Measurements from ENCODE around the gene STX2. TPM values are rescaled to one million over a fixed set of nuclear protein-coding genes. Genes with fewer than 3 reads are reported as not detected.
A peak's percentile ranks its signal among the peaks of the same experiment; 100 is the strongest.
"Not testable (repeated sequence)": the region's sequence is repeated elsewhere in the genome, so short reads cannot be mapped to it uniquely, and the experiment has no call there.

Gene STX2
- total and polyA plus RNA-seq, 4 donors: 15.8 to 31.5 (median 25.7) TPM

DNA sequence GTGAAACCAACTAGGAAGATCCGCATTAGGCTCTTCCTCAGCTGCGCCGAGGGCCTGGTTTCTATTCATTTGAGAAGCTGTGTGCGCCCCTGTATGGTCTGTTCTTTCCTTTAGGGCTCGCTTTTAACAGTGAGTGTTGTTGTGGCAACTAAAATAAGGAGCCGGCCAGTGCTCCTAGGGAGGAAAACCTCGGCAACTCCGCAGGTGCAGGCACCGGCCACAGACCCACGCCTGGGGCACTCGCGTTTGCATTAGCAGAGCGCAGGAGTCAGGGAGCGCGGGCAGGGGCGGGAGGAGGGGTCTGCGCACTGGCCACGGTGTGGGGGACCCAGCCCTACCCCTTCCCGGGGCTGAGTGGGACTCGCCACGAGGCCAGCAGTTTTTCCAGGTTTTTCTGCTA is 50.5 kb downstream of the STX2 start:
- peaks cover 0 to 2% of the 10 kb centered on the region in 2 donors for H3K36me3 ChIP-seq (ENCODE audit: control insufficient read depth in 1 of 2, insufficient read depth in 2 of 2, low read length in 1 of 2)
- WGBS, 2 donors: 79% methylated on average over 21 of the region's 21 CpGs
- ATAC-seq (ENCODE audit: low FRiP score): no peak
- H3K4me3 ChIP-seq (ENCODE audit: low read length in 2 of 2): no peak overlapping the region
- H3K27me3 ChIP-seq (ENCODE audit: control insufficient read depth in 1 of 2, insufficient read depth in 2 of 2, low read length in 1 of 2): no peaks in the 10 kb centered on the region
- no peaks in the 10 kb centered on the region for H3K9me3 ChIP-seq (ENCODE audit: control insufficient read depth, low read length)
- no peaks in the 10 kb centered on the region for H3K4me1 ChIP-seq (ENCODE audit: control insufficient read depth in 1 of 2, insufficient read depth in 2 of 2, low read length in 2 of 2)
- intact Hi-C loops (cut with DNase I): no loop called here
- H3K27ac ChIP-seq (ENCODE audit: low read depth in 1 of 2, low read length in 2 of 2): no peak overlapping the region
- no peak for DNase-seq

DNA sequence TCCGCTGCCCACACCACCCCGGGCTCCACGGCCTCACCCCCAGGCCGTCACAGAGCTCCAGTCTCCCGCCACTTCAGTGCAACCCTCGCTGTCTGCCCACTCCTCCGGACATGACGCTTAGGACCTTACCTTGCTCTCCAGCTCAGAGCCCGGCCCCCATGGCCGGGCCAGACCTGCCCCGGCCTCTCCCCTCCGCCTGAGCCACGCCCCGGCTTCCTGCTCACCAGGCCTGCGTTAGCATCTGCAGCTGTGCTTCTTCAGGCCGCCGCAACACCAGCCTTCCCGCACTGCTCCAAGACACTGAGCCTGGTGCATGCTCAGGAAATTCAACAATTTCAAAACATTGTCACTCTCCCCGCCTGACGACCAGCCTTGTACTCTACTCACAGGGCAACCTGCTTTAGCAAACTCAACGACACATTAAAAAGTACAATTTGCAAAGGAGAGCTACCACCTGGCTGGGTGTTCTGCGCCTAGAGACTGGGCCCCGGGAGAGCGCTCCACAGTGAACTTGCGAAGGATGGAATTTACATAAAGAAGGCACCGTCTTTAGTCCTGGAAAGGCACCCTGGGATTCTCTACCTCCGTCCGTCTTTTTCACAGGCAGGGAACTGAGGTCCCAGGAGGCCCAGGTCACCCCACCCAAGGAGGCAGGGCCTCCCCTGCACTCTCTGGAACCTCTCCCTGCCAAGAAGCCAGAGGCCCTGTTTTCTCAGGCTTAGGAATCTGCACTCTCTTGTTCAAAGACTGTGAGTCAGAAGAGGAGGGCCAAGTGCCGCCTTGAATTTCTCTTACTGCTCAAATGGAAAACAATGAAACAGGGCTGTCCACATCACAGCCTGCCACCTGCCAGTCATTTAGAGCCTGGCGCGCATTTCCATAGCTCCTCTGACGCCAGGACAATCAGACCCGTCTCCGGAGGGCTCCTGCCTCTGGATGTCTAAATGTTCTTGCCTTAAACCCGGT is 51.3 kb downstream of the STX2 start:
- no peak for DNase-seq
- no peak overlapping the region for H3K27ac ChIP-seq (ENCODE audit: low read depth in 1 of 2, low read length in 2 of 2)
- 80 to 82% methylated on average over 35 of the region's 35 CpGs for WGBS, 2 donors
- peak; percentile 11 for ATAC-seq (ENCODE audit: low FRiP score)
- intact Hi-C loops (cut with DNase I): no loop called here
- H3K27me3 ChIP-seq (ENCODE audit: control insufficient read depth in 1 of 2, insufficient read depth in 2 of 2, low read length in 1 of 2): no peaks in the 10 kb centered on the region
- H3K9me3 ChIP-seq (ENCODE audit: control insufficient read depth, low read length): no peaks in the 10 kb centered on the region
- peaks cover 0 to 2% of the 10 kb centered on the region in 2 donors for H3K36me3 ChIP-seq (ENCODE audit: control insufficient read depth in 1 of 2, insufficient read depth in 2 of 2, low read length in 1 of 2)
- no peaks in the 10 kb centered on the region for H3K4me1 ChIP-seq (ENCODE audit: control insufficient read depth in 1 of 2, insufficient read depth in 2 of 2, low read length in 2 of 2)
- H3K4me3 ChIP-seq (ENCODE audit: low read length in 2 of 2): no peak overlapping the region

DNA sequence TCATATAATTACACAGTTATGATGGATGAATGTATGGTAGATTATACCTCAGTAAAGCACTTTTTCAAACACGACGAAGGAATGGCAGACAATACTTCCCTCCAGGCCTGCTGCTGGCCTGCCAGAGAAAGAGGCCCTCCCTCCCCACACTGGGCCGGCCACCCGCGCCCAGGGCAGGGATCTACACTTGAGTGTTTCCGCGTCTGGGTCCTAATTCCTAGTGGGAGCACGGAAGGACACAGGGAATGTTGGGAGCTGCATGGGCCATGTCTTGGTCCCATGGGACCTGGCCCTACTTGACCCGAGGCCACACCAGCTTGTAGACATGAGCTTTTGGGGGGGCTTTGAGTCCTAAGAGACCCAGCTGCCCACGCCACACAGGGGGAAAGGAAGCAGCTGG is 52.0 kb downstream of the STX2 start:
- Histone ChIP-seq H3K9me3 (ENCODE audit: control insufficient read depth, low read length) (no peaks in the 10 kb centered on the region), H3K36me3 (ENCODE audit: control insufficient read depth in 1 of 2, insufficient read depth in 2 of 2, low read length in 1 of 2) (peaks cover 0 to 2% of the 10 kb centered on the region in 2 donors), H3K4me1 (ENCODE audit: control insufficient read depth in 1 of 2, insufficient read depth in 2 of 2, low read length in 2 of 2) (no peaks in the 10 kb centered on the region), H3K4me3 (ENCODE audit: low read length in 2 of 2) (no peak overlapping the region), H3K27me3 (ENCODE audit: control insufficient read depth in 1 of 2, insufficient read depth in 2 of 2, low read length in 1 of 2) (no peaks in the 10 kb centered on the region), H3K27ac (ENCODE audit: low read depth in 1 of 2, low read length in 2 of 2) (no peak overlapping the region)
- DNase-seq: no peak
- WGBS, 2 donors: 82 to 84% methylated on average over 10 of the region's 10 CpGs
- peak; percentile 22 for ATAC-seq (ENCODE audit: low FRiP score)
- intact Hi-C loops (cut with DNase I): no loop called here

DNA sequence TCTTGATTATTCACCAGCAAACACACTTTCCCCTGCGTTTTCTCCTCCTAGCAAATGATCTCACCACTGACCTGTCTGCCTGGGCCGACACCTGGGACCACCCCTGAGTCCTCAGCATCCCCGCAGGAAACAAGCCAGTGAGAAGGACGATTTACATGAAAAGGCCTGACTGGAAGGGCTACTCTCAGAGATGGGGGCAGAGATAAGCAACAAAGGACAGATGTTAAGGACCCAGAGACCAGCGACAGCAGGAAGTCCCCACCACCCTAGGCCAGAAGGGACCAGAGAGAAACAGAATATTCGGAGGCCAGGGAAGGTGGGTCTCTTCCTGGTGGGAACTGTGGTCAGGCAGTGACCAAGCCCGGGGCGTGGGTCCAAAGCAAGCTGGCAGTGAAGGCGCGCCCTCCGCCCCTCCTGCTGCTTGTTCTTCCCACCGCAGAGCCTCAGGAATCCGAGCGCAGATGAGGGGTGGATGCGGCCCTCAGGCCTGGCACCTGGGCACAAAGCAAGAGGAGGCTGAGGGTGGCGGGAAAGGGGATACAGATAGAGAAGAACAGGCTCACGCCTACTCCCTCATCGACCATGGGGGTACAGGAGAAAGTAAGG is 55.8 kb downstream of the STX2 start:
- H3K36me3 ChIP-seq (ENCODE audit: control insufficient read depth in 1 of 2, insufficient read depth in 2 of 2, low read length in 1 of 2): peaks cover 2 to 3% of the 10 kb centered on the region in 2 donors
- 58 to 76% methylated on average over 13 to 18 of the region's 18 CpGs for WGBS, 2 donors
- ATAC-seq (ENCODE audit: low FRiP score): no peak

DNA sequence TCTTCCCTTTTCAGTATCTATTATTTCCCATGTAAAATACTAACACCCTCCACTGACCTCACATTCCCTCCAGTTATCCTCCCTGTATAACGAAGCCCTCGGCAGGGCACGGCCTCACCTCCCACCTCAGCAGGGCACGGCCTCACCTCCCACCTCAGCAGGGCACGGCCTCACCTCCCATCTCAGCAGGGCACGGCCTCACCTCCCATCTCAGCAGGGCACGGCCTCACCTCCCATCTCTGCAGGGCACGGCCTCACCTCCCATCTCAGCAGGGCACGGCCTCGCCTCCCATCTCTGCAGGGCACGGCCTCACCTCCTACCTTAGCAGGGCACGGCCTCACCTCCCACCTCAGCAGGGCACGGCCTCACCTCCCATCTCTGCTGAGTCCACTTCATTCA is 56.8 kb downstream of the STX2 start:
- ATAC-seq (ENCODE audit: low FRiP score); H3K27me3 ChIP-seq (ENCODE audit: control insufficient read depth in 1 of 2, insufficient read depth in 2 of 2, low read length in 1 of 2); H3K36me3 ChIP-seq (ENCODE audit: control insufficient read depth in 1 of 2, insufficient read depth in 2 of 2, low read length in 1 of 2); H3K4me3 ChIP-seq (ENCODE audit: low read length in 2 of 2); H3K27ac ChIP-seq (ENCODE audit: low read depth in 1 of 2, low read length in 2 of 2); DNase-seq; H3K9me3 ChIP-seq (ENCODE audit: control insufficient read depth, low read length); intact Hi-C loops (cut with DNase I); H3K4me1 ChIP-seq (ENCODE audit: control insufficient read depth in 1 of 2, insufficient read depth in 2 of 2, low read length in 2 of 2): not testable (repeated sequence)
- WGBS, 2 donors: 86 to 89% methylated on average over 13 of the region's 13 CpGs

More for the DNA sequence above, 55.8 kb downstream of the STX2 start:
- Histone ChIP-seq H3K27me3 (ENCODE audit: control insufficient read depth in 1 of 2, insufficient read depth in 2 of 2, low read length in 1 of 2) (no peaks in the 10 kb centered on the region), H3K9me3 (ENCODE audit: control insufficient read depth, low read length) (no peaks in the 10 kb centered on the region), H3K4me1 (ENCODE audit: control insufficient read depth in 1 of 2, insufficient read depth in 2 of 2, low read length in 2 of 2) (no peaks in the 10 kb centered on the region), H3K4me3 (ENCODE audit: low read length in 2 of 2) (no peak overlapping the region), H3K27ac (ENCODE audit: low read depth in 1 of 2, low read length in 2 of 2) (no peak overlapping the region)
- no peak for DNase-seq
- intact Hi-C loops (cut with DNase I): no loop called here

DNA sequence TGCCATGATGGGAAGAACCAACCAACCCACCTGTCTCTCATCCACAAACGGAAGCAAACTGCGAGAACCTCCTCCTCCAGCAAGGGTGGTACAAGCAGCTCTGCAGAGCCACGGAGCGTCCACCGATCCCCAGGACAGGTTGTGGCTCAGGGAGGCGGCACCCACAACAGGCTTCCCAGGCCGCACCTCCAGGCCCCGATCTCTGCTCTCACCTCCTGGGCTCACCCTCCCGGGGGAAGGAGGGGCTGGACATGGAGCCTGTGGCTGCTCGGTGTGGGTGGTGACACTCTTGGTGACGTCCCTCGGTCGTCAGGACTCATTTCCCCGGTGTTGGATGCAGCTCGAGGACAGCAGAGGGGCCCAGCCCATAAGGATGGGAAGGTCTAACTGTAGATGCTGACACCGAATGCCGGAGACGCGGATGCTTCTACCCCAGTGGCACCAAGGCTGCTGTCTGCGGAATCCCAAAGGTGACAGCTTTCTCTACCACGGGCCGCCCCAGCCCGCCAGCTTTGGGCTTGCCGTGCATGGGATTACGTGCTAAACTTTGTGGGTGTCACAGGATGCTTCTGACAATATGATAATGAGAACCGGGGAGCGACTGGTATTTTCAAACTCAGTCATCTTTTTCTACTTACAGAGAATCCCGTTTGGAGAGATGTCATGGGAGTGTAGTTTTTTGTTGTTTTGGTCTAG is 58.0 kb downstream of the STX2 start:
- ATAC-seq (ENCODE audit: low FRiP score) (no peak), DNase-seq (no peak)
- Histone ChIP-seq H3K9me3 (ENCODE audit: control insufficient read depth, low read length) (no peaks in the 10 kb centered on the region), H3K4me1 (ENCODE audit: control insufficient read depth in 1 of 2, insufficient read depth in 2 of 2, low read length in 2 of 2) (no peaks in the 10 kb centered on the region), H3K36me3 (ENCODE audit: control insufficient read depth in 1 of 2, insufficient read depth in 2 of 2, low read length in 1 of 2) (peaks cover 2 to 3% of the 10 kb centered on the region in 2 donors), H3K4me3 (ENCODE audit: low read length in 2 of 2) (no peak overlapping the region), H3K27me3 (ENCODE audit: control insufficient read depth in 1 of 2, insufficient read depth in 2 of 2, low read length in 1 of 2) (no peaks in the 10 kb centered on the region), H3K27ac (ENCODE audit: low read depth in 1 of 2, low read length in 2 of 2) (no peak overlapping the region)
- intact Hi-C loops (cut with DNase I): no loop called here
- WGBS, 2 donors: 89 to 90% methylated on average over 28 of the region's 28 CpGs

DNA sequence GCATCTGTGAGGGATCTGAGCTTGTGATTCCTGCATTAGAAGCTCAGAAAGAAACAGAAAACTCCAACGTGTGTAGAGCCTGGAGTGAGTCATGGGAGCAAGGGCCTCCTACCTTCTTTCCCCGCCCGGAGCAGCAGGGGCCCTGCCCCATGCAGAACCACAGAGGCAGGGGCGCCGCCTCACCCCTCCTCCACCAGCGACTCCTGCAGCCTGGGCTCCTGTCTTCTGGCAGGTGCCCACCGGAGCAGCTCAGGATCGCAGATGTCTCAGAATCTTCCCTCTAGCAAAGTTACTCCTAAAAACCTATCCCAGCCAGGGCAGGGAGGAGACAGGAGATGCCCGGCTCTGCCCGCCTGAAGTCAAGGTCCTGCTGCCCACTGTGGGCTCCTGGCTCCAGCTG is 58.7 kb downstream of the STX2 start:
- Histone ChIP-seq H3K4me1 (ENCODE audit: control insufficient read depth in 1 of 2, insufficient read depth in 2 of 2, low read length in 2 of 2) (no peaks in the 10 kb centered on the region), H3K36me3 (ENCODE audit: control insufficient read depth in 1 of 2, insufficient read depth in 2 of 2, low read length in 1 of 2) (peaks cover 2 to 3% of the 10 kb centered on the region in 2 donors), H3K9me3 (ENCODE audit: control insufficient read depth, low read length) (no peaks in the 10 kb centered on the region), H3K27ac (ENCODE audit: low read depth in 1 of 2, low read length in 2 of 2) (no peak overlapping the region), H3K27me3 (ENCODE audit: control insufficient read depth in 1 of 2, insufficient read depth in 2 of 2, low read length in 1 of 2) (no peaks in the 10 kb centered on the region), H3K4me3 (ENCODE audit: low read length in 2 of 2) (no peak overlapping the region)
- WGBS, 2 donors: 86 to 87% methylated on average over 10 of the region's 10 CpGs
- intact Hi-C loops (cut with DNase I): no loop called here
- no peak for DNase-seq
- no peak for ATAC-seq (ENCODE audit: low FRiP score)

DNA sequence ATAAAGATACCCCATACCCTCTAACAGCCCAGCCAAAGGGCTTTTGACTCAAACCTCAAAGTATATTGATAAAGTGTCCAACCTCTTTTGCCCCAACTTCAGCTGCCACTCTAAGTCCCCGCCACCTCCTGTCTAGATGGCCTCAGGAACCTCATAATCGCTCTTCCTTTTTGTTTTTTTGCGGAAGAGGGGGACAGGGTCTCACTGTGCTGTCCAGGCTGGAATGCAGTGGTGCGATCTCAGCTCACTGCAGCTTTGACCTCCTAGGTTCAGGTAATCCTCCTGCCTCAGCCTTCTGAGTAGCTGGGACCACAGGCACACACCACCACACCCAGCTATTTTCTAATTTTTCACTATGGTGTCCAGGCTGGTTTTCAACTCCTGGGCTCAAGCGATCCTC is 60.3 kb downstream of the STX2 start:
- Histone ChIP-seq H3K9me3 (ENCODE audit: control insufficient read depth, low read length) (no peaks in the 10 kb centered on the region), H3K27ac (ENCODE audit: low read depth in 1 of 2, low read length in 2 of 2) (no peak overlapping the region)
- WGBS, 2 donors: 84 to 87% methylated on average over 5 of the region's 5 CpGs

More for the DNA sequence above, 60.3 kb downstream of the STX2 start:
- ATAC-seq (ENCODE audit: low FRiP score): no peak
- peaks cover 2 to 3% of the 10 kb centered on the region in 2 donors for H3K36me3 ChIP-seq (ENCODE audit: control insufficient read depth in 1 of 2, insufficient read depth in 2 of 2, low read length in 1 of 2)
- DNase-seq: no peak
- H3K4me3 ChIP-seq (ENCODE audit: low read length in 2 of 2): no peak overlapping the region
- intact Hi-C loops (cut with DNase I): no loop called here
- no peaks in the 10 kb centered on the region for H3K27me3 ChIP-seq (ENCODE audit: control insufficient read depth in 1 of 2, insufficient read depth in 2 of 2, low read length in 1 of 2)
- H3K4me1 ChIP-seq (ENCODE audit: control insufficient read depth in 1 of 2, insufficient read depth in 2 of 2, low read length in 2 of 2): no peaks in the 10 kb centered on the region

Measured in aorta (tissue), 5 donors.